Osteocyte (in vitro differentiated cells): ENCODE data around the gene MAP7D2. TPM values are rescaled to one million over a fixed set of nuclear protein-coding genes. Genes with fewer than 3 reads are reported as not detected.
A peak's percentile ranks its signal among the peaks of the same experiment; 100 is the strongest.
"Not testable (repeated sequence)": the region's sequence is repeated elsewhere in the genome, so short reads cannot be mapped to it uniquely, and the experiment has no call there.

Experiments
- DNase-seq: peaks from one replicate; pipeline ENCODE4 v3.0.0; 2021; ENCODE audit warnings: mixed read lengths; ENCODE audit not compliant: unreplicated experiment; ENCODE audit errors: extremely low spot score
- H3K27ac Mint-ChIP-seq: one replicate; pipeline ENCODE4 v1.8.0; 2021; ENCODE audit warnings: mild to moderate bottlenecking, mixed read lengths; ENCODE audit not compliant: unreplicated experiment
- H3K27me3 Mint-ChIP-seq: one replicate; pipeline ENCODE4 v1.8.0; 2021; ENCODE audit warnings: mixed read lengths; ENCODE audit not compliant: unreplicated experiment
- H3K36me3 Mint-ChIP-seq: one replicate; pipeline ENCODE4 v1.8.0; 2021; ENCODE audit warnings: mixed read lengths; ENCODE audit not compliant: unreplicated experiment
- H3K4me1 Mint-ChIP-seq: one replicate; pipeline ENCODE4 v1.8.0; 2021; ENCODE audit warnings: mixed read lengths; ENCODE audit not compliant: unreplicated experiment
- H3K4me3 Mint-ChIP-seq: one replicate; pipeline ENCODE4 v1.8.0; 2021; ENCODE audit warnings: mild to moderate bottlenecking, moderate library complexity, mixed read lengths; ENCODE audit not compliant: unreplicated experiment
- H3K9me3 Mint-ChIP-seq: one replicate; pipeline ENCODE4 v1.8.0; 2021; ENCODE audit warnings: mixed read lengths; ENCODE audit not compliant: unreplicated experiment
- long read RNA-seq: library from polyadenylated mRNA; unstranded; transcript quantifications from one replicate; pipeline ENCODE4 v2.0.0, GENCODE V29; 2021
- total RNA-seq: library from RNA; stranded (reverse); gene quantifications from 2 replicates; pipeline ENCODE4 v1.2.1, GENCODE V29; 2021
- TF ChIP-seq, protein P1 (sequence below): fragments of 200-600 bp; sonication (generic); IDR thresholded peaks from 2 replicates; pipeline ENCODE4 v1.5.0; 2021; ENCODE audit warnings: antibody characterized with exemption, mild to moderate bottlenecking, moderate library complexity

The MAP7D2 gene
- 0.10 and 0.11 TPM in 2 replicates for total RNA-seq
- long read RNA-seq, result 0 reads

GRCh38 chrX:20116577-20117240 lies at the start of gene MAP7D2:
Gene MAP7D2 (minus strand): TSS chrX:20116907. CDS start chrX:20116879, 28 bp downstream.
- TF ChIP-seq, protein P1, sequence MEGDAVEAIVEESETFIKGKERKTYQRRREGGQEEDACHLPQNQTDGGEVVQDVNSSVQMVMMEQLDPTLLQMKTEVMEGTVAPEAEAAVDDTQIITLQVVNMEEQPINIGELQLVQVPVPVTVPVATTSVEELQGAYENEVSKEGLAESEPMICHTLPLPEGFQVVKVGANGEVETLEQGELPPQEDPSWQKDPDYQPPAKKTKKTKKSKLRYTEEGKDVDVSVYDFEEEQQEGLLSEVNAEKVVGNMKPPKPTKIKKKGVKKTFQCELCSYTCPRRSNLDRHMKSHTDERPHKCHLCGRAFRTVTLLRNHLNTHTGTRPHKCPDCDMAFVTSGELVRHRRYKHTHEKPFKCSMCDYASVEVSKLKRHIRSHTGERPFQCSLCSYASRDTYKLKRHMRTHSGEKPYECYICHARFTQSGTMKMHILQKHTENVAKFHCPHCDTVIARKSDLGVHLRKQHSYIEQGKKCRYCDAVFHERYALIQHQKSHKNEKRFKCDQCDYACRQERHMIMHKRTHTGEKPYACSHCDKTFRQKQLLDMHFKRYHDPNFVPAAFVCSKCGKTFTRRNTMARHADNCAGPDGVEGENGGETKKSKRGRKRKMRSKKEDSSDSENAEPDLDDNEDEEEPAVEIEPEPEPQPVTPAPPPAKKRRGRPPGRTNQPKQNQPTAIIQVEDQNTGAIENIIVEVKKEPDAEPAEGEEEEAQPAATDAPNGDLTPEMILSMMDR, result no peak
- H3K4me3 Mint-ChIP-seq, result peak within 1 kb of the TSS; percentile 66
- no peaks in the 10 kb centered on the region for H3K9me3 Mint-ChIP-seq
- no peak for DNase-seq
- no peaks in the 10 kb centered on the region for H3K36me3 Mint-ChIP-seq
- H3K27ac Mint-ChIP-seq, result no peak within 1 kb of the TSS
- H3K27me3 Mint-ChIP-seq, result no peaks in the 10 kb centered on the region
- no peaks in the 10 kb centered on the region for H3K4me1 Mint-ChIP-seq

DNA sequence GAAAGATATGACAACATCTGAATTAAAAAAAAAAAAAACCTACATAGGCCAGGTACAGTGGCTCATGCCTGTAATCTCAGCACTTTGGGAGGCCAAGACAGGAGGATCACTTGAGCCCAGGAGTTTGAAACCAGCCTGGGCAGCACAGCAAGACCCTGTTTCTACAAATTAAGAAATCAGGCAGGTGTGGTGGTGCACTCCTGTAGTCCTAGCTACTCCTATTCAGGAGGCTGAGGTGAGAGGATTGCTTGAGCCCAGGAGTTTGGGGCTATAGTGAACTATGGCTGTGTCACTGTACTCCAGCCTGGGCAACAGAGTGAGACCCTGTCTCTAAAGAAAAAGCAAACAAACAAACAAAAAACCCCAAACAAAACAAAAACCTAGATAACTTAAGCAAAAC lies 45.8 kb upstream of the MAP7D2 start:
- H3K36me3 Mint-ChIP-seq, H3K9me3 Mint-ChIP-seq, H3K4me1 Mint-ChIP-seq, H3K27ac Mint-ChIP-seq, DNase-seq, H3K27me3 Mint-ChIP-seq, H3K4me3 Mint-ChIP-seq: not testable (repeated sequence)

- H3K36me3 Mint-ChIP-seq, result peaks cover 6% of the 10 kb centered on the region
- H3K27me3 Mint-ChIP-seq, result no peaks in the 10 kb centered on the region
- TF ChIP-seq, protein P1, result no peak
- no peak overlapping the region for H3K27ac Mint-ChIP-seq
- peaks cover 7% of the 10 kb centered on the region for H3K9me3 Mint-ChIP-seq
- H3K4me1 Mint-ChIP-seq, result no peaks in the 10 kb centered on the region
- H3K4me3 Mint-ChIP-seq, result no peak overlapping the region
- no peak for DNase-seq
These were observed 43.2 kb upstream of the MAP7D2 start for GRCh38 chrX:20159797-20160385.

DNA sequence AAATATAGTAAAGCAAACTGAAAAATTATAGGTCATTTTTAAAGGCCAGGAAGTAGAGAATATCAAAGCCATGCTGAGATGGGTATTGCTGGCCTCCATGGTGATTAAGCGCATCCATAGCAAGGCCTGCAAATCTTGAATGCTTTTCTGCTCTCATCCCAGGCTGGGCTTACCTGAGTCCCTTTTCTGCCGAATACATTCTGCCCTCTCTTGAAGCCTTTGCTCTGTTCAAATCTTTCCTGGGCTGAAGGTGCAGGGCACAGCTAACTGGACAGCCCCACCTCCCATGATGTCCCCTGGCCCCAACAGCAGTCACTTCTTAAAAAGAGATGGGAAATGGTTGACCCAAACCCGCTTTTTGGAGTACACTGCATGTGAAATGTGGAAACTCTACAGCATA lies 35.0 kb upstream of the MAP7D2 start:
- TF ChIP-seq, protein P1, result no peak
- Mint-ChIP-seq H3K27me3 (no peaks in the 10 kb centered on the region), H3K9me3 (no peaks in the 10 kb centered on the region), H3K4me1 (no peaks in the 10 kb centered on the region), H3K27ac (no peak overlapping the region), H3K36me3 (peaks cover 3% of the 10 kb centered on the region), H3K4me3 (no peak overlapping the region)
- DNase-seq, result no peak

DNA sequence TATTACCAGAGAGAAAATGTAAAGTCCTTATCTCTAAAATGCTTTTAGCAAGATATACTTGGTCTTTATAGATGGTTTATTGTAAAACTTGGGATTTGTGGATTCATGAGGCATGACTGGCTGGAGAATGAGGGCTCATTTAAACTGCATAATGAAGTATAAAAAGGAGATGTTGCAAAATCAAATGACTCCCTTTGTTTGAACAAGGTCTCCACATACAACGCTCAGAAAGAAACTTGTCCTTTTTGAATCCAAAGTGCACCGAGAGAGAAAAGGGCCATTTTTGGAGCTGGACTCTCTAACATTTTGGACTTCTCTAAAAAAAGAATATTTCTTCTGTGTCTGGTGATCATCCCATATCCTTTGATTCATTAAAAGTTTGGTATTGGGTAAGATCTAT lies 32.6 kb upstream of the MAP7D2 start:
- Mint-ChIP-seq H3K4me3 (no peak overlapping the region), H3K4me1 (no peaks in the 10 kb centered on the region), H3K27me3 (no peaks in the 10 kb centered on the region), H3K9me3 (no peaks in the 10 kb centered on the region), H3K36me3 (peaks cover under 1% of the 10 kb centered on the region), H3K27ac (no peak overlapping the region)
- DNase-seq, result no peak
- TF ChIP-seq, protein P1, result no peak
